HG02884 (cell line): ENCODE results near the gene SORCS2.

ENCODE experiments used
- ATAC-seq: cut with Tn5 transposase; IDR thresholded peaks from one replicate; pipeline ENCODE4 v1.9.1; 2021; ENCODE audit warnings: mild to moderate bottlenecking, moderate library complexity; ENCODE audit not compliant: unreplicated experiment

The SORCS2 gene

GRCh38 chr4:7192252-7193029 lies at the start of gene SORCS2:
Gene SORCS2, plus strand, starts transcription at chr4:7192538.
- ATAC-seq, result no peak

DNA sequence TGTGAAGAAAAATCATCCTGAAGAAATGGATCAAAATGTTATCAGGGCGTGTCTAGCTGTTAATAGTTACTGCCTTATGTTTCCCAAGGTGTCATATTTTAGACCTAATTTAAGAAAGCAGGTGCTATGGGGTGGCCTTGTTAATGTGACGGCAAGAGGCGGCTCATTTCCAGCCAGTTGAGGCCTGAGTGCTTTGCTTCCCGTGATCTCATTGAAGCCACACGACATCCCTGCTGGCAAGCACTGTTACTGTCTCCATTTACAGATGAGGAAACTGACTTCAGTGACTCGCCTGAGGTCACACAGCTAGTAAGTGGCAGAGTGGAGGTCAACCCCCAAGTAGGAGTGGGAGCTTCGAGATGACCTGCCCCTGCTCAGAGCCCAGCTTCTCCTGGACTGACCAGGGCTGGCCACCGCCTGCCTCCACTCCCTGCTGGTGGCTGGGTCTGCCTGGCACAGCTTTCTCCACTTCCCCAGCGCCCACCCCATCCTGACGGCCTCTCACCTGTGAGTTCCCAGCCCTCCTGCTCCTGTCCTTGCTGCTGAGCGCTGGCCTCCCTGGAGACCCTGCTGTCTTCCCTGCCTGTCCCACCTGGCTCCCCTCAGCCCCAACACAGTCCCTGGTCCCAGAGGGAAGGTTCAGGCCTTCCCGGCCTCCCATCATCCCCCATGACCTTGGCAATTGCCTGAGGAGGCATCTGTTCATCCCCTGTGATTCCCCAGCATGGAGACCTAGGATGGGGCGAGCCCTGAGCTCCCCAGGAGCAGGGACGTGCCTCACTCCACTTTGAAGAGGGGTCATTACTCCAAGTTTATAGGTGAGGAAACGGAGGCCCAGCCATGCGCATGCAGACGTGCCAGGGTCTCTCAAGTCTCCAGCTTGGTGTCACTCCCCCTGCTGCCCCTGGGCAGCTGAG lies 47.7 kb upstream of the SORCS2 start:
- ATAC-seq, result no peak

GRCh38 chr4:7145291-7145934 lies 46.9 kb upstream of the SORCS2 start:
- no peak for ATAC-seq

- ATAC-seq, result no peak
These were observed 46.1 kb upstream of the SORCS2 start for GRCh38 chr4:7146059-7146785.

GRCh38 chr4:7146786-7147115 lies 45.6 kb upstream of the SORCS2 start:
- no peak for ATAC-seq

GRCh38 chr4:7147261-7147660 lies 45.1 kb upstream of the SORCS2 start:
- no peak for ATAC-seq

DNA sequence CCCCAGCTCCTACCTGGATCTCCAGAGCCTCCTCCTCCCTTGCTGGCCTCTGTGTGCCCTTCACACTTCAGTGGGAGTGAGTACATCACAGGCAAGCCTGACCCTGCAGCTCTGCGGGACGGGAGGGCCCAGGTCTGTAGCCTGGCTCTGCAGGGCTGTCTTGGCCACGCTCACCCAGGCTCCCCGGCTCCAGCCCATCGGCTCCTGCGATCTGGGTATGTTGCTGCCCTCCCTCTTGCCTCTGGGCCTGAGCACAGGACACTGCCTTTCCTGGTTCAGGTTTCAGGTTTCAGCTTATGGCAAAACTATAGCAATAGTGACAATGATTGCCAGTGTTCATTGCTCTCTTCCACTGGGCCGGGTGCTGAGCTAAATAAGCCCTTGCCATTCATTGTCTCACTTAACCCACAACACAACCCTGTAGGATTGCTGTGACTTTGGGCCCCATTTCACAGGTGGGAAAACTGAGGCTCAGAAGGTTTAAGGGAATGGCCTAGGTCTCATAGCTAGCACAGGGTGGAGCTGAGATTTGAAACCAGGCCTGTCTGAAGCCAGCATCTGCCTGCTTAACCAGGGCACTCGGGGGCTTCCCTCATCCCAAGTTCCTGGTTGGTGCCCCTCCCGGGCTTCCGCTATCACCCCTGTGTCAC lies 44.6 kb upstream of the SORCS2 start:
- no peak for ATAC-seq

GRCh38 chr4:7148337-7148736 lies 44.0 kb upstream of the SORCS2 start:
- no peak for ATAC-seq

DNA sequence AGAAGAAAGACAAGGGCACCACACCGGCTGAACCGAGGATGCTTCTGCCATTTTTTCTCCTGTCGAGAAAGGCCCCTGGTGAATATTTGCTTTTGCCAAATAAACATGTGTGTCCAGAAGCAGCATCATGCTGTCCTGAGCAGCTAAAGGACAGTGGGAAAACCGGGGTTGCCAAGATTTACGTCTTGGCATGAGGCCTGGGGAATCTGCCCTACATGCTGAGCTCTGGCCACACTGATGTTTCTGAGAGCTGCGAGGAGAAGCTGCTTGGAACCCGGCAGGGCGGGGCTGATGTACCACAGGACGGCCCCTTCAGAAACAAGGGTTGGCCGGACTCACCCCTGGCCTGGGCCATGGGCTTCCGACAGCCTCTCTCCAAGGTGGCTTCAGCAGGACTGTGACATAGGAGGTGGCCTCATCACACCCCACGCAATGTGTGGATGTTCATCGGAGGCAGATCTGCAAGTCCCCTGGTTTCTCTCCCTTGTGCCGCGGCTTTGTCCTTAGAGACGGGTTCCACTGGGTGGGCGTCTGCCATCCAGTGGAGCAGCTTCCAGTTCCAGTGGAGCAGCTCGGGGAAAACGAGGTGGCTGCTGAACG lies 42.2 kb upstream of the SORCS2 start:
- ATAC-seq, result no peak

- no peak for ATAC-seq
These were observed 40.6 kb upstream of the SORCS2 start for GRCh38 chr4:7151668-7152227.

DNA sequence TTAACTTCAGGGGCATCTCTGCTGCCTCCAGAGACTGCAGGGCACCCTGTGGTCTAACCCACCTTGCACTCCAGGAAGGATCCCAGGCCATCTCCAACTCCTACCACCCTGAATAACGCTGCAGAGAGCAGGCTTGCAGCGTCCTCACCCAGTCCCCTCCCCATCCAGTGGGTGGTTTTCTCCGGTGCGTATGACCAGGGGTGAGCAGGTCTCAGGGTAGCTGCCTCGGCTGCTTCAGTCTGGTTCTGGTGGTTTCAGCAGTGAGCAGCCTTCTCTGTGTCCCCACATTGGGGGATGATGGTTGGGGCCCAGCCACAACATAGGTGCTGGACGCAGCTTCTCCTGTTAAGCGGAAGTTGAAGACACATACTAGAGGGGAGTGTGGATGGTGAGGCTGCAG lies 38.6 kb upstream of the SORCS2 start:
- no peak for ATAC-seq

- ATAC-seq, result no peak
These were observed 37.9 kb upstream of the SORCS2 start for GRCh38 chr4:7154351-7154981.

DNA sequence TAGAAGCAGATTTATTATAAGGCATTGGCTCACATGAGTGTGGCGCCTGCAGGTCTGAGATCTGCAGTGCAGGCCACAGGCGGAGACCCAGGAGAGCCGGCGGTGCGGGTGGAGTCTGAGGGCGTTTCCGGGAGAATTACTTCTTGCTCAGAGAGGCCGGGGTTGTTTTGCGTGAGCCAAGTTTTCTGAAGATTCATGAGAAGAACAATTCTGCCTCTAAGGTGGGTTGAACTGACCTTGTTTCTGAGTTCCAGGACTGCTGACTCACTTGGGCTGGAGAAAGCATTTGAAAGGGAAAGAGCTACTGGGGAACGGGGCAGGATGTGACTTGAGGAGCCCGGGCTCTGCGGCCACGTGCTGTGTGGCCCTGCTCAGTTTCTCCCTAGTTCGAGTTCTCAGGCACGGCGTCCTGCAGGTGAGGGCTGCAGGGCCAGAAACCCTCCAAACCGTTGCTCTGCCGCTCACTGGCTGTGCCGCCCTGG lies 36.7 kb upstream of the SORCS2 start:
- ATAC-seq, result no peak

DNA sequence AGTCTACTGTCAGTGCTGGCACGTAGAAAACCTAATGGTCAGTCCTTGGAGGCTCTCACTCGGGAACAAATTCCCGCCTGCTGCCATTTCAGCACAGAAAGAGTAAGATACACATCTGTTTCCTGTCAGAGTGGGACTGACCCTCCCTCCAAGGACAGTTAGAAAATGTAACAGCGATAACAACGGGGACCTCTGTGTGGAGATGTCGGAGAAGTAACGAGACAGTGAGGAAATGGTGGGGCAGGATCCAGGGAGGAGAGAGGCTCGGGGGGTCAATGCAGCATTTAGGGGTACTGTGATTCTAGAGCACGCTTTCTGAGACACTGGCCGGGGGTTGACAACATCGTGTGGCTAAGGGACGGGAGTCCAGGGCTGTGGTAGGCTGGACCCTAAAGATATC lies 36.0 kb upstream of the SORCS2 start:
- no peak for ATAC-seq

DNA sequence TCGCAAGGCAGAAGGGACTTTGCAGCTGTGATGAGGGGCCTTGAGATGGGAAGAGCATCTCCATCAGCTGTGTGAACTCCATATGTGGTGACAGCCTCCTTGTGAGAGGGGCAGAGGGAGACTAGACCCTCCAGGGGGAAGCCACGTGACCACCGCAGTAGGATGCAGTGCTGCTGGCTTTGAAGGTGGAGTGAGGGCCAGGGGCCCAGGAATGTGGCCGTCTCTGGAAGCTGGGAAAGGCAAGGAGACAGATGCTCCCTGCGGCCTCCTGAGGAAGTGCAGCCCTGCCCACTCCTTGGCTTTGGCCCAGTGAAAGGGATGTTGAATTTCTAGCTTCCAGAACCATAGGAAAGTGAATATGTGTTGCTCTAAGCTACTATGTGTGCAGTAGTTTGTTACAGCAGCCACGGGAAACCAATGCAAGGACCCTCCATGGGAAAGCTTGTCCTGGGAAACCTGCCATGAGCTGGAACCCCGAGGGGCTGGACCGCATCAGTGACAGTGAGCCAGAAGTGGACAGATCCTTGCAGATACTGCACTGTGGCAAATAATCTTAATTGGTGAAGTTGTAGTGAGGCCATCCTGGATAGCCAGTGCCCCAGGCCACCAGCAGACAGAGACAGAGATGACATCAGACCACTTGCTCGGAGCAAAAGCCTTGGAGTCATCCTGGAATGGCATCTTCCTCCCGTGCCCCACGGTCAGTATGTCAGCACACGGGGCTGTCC lies 35.4 kb upstream of the SORCS2 start:
- no peak for ATAC-seq

GRCh38 chr4:7157666-7158065 lies 34.7 kb upstream of the SORCS2 start:
- no peak for ATAC-seq

DNA sequence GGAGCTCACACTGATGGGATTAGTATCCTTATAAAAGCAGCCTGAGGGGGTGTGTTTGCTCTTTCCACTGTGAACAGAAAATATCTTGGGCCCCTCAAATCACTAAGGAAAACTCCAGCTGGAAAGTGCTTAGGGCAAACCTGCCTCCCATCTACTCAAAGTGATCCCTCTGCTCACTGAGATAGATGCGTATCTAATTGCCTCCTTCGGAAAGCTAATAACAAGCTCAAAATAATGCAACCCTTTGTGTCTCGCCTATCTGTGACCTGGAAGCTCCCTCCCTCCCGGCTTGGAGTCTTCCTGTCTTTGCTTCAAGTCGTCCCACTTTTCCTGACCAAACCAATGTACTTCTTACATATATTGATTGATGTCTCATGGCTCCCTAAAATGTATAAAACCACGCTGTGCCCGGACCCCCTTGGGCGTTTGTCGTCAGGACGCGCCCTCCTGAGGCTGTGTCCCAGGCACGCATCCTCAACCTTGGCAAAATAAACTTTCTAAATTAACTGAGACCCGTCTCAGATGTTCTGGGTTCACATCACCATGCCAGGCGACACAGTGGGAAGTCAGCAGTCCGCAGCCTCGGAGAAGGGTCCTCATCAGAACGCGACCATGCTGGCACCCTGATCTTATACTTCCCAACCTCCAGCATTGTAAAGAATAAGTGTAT lies 34.1 kb upstream of the SORCS2 start:
- ATAC-seq, result no peak

DNA sequence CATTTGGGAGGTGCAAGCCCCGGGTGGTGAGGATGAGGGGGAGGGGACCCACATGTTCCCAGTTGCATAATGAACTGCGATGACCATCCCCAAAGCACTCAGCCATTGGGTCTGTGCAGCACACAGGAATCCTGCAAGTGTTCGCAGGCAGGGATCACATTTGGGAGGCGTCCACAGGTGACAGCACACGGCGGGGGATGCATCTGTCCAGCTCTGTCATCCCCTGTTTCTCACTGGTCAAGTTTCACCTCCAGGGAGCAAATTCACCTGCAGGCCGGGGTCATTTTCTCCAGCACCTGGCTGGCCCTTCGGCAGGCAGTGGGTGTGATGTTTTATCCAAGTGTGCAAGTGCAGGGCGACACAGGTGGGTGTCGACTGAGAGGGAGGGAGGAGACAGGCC lies 33.3 kb upstream of the SORCS2 start:
- ATAC-seq, result no peak
